ENCODE data around the gene SGCE.

- TF ChIP-seq CTCF (conservative IDR thresholded peaks at IDR 0.05 in 1 of 2, IDR thresholded peaks at IDR 0.05 in 1 of 2; ENCODE audit: extremely low read depth in 1 of 2, insufficient read depth in 1 of 2, low read depth in 1 of 2, low read length in 2 of 2), result no peak
- no peak for TF ChIP-seq EZH2 (IDR thresholded peaks at IDR 0.05; ENCODE audit: borderline replicate concordance, low read length)
Observed at GRCh38 chr7:94562525-94562924, 93.4 kb downstream of the SGCE start.

All from mammary epithelial cell (primary cell).